Endothelial cell of umbilical vein (primary cell): Measurements from ENCODE around the gene CUX1. TPM values are rescaled to one million over a fixed set of nuclear protein-coding genes. Genes with fewer than 3 reads are reported as not detected.

ENCODE experiments used
- BruUV-seq: library from RNA; stranded (reverse); fragments of 400-500 nt; replicated peaks from 2 replicates; lab custom pipeline; 2021; lab: Mats Ljungman, UMichigan
- CTCF ChIA-PET: fragments of 300-600, 350-600 bp; sonication (Branson Sonifier 250); formaldehyde crosslinking; loops from one replicate; lab custom pipeline; 2021; ENCODE audit warnings: antibody characterized with exemption, inconsistent platforms; lab: Charles Lee
- POLR2A ChIA-PET: fragments of 300-600, 350-600 bp; sonication (Branson Sonifier 250); formaldehyde crosslinking; loops from one replicate; lab custom pipeline; 2021; ENCODE audit warnings: antibody characterized with exemption, inconsistent platforms; lab: Charles Lee
- DNase-seq: peaks from one replicate; pipeline ENCODE4 v3.0.0-alpha.2; 2011; ENCODE audit warnings: low read depth, low spot score
- FAIRE-seq: peaks from 2 replicates; lab custom pipeline; 2011; peaks lifted over from hg19 to GRCh38; lab: Jason Lieb, UNC
- H2AFZ ChIP-seq: 2 replicates; pipeline ENCODE4 v1.6.0; 2012; ENCODE audit warnings: low read depth, low read length, control low read depth, inconsistent platforms
- H3K27ac ChIP-seq: 2 replicates; pipeline ENCODE4 v1.5.1; 2011; ENCODE audit warnings: low read depth, mild to moderate bottlenecking, control low read depth, low read length, moderate library complexity; ENCODE audit not compliant: insufficient read depth
- H3K27me3 ChIP-seq, 2 experiments: 2 replicates each; pipeline versions ENCODE4 v1.6.0 to v1.6.1; 2011; ENCODE audit warnings: low read length in 2 of 2, mixed read lengths in 1 of 2; ENCODE audit not compliant: control insufficient read depth in 2 of 2, insufficient read depth in 2 of 2
- H3K36me3 ChIP-seq, 2 experiments: 2 replicates in 1 of 2; 3 replicates in 1 of 2; pipeline ENCODE4 v1.5.1; 2011; ENCODE audit warnings: low read length in 2 of 2, mild to moderate bottlenecking in 1 of 2, moderate library complexity in 1 of 2; ENCODE audit not compliant: control insufficient read depth in 2 of 2, insufficient read depth in 2 of 2; ENCODE audit errors: extremely low read depth in 1 of 2
- H3K4me1 ChIP-seq: 3 replicates; pipeline ENCODE4 v1.5.1; 2011; ENCODE audit warnings: mild to moderate bottlenecking, low read length; ENCODE audit not compliant: control insufficient read depth, insufficient read depth; ENCODE audit errors: extremely low read depth
- H3K4me2 ChIP-seq: 2 replicates; pipeline ENCODE4 v1.6.1; 2011; ENCODE audit warnings: low read length, control low read depth, mixed read lengths; ENCODE audit not compliant: insufficient read depth
- H3K4me3 ChIP-seq, 3 experiments: fragments of 200-600 bp in 1 of 3; sonication (generic), shearing (Covaris generic) in 1 of 3; replicated peaks in 1 of 3; 2 replicates each; pipeline ENCODE4 v1.5.1; 2011 to 2016; ENCODE audit warnings: control low read depth in 3 of 3, low read length in 3 of 3, mild to moderate bottlenecking in 2 of 3, inconsistent platforms in 1 of 3, low read depth in 1 of 3, moderate library complexity in 1 of 3; ENCODE audit not compliant: insufficient read depth in 1 of 3
- H3K79me2 ChIP-seq: 2 replicates; pipeline ENCODE4 v1.6.0; 2012; ENCODE audit warnings: low read length, inconsistent platforms; ENCODE audit not compliant: control insufficient read depth, insufficient read depth
- H3K9ac ChIP-seq: replicated peaks from 2 replicates; pipeline ENCODE3; 2011; ENCODE audit warnings: low read length, control low read depth; ENCODE audit not compliant: insufficient read depth; ENCODE audit errors: extremely low read depth
- H3K9me1 ChIP-seq: replicated peaks from 3 replicates; pipeline ENCODE4 v1.6.0; 2011; ENCODE audit warnings: mild to moderate bottlenecking, low read length; ENCODE audit not compliant: control insufficient read depth, insufficient read depth; ENCODE audit errors: extremely low read depth
- H3K9me3 ChIP-seq: replicated peaks from 2 replicates; pipeline ENCODE4 v1.5.1; 2012; ENCODE audit warnings: low read length, inconsistent platforms; ENCODE audit not compliant: control insufficient read depth, insufficient read depth
- H4K20me1 ChIP-seq: replicated peaks from 2 replicates; pipeline ENCODE3; 2011; ENCODE audit warnings: mild to moderate bottlenecking, low read length; ENCODE audit not compliant: control insufficient read depth, insufficient read depth; ENCODE audit errors: extremely low read depth
- CTCF ChIP-seq, 2 donors: IDR thresholded peaks; 1 replicate in 1 of 2; 2 replicates in 1 of 2; pipeline ENCODE4 v1.5.1; 2011; ENCODE audit warnings: low read length in 2 of 2, mild to moderate bottlenecking in 2 of 2, moderate library complexity in 2 of 2, control low read depth in 1 of 2, inconsistent platforms in 1 of 2, low read depth in 1 of 2; ENCODE audit not compliant: insufficient read depth in 1 of 2; ENCODE audit errors: extremely low read depth in 1 of 2
- EZH2 ChIP-seq: IDR thresholded peaks from 2 replicates; pipeline ENCODE4 v1.6.1; 2012; ENCODE audit warnings: borderline replicate concordance, low read depth, mild to moderate bottlenecking, moderate library complexity, low read length, inconsistent platforms; ENCODE audit not compliant: severe bottlenecking
- FOS ChIP-seq: IDR thresholded peaks from 2 replicates; pipeline ENCODE4 v1.6.1; 2011; ENCODE audit warnings: mild to moderate bottlenecking, low read length, moderate library complexity, borderline replicate concordance; ENCODE audit not compliant: insufficient read depth
- GATA2 ChIP-seq: IDR thresholded peaks from 2 replicates; pipeline ENCODE4 v1.7.0; 2011; ENCODE audit warnings: low read depth, mild to moderate bottlenecking, moderate library complexity, mixed read lengths, low read length; ENCODE audit not compliant: insufficient read length, insufficient read depth
- JUN ChIP-seq: IDR thresholded peaks from 2 replicates; pipeline ENCODE4 v1.6.1; 2011; ENCODE audit warnings: borderline replicate concordance, low read depth; ENCODE audit not compliant: insufficient read length, insufficient read depth
- MYC ChIP-seq: IDR thresholded peaks from one replicate; pipeline ENCODE4 v1.6.1; 2011; ENCODE audit warnings: mild to moderate bottlenecking, low read depth, low read length
- POLR2A ChIP-seq: IDR thresholded peaks from 2 replicates; pipeline ENCODE4 v1.6.1; 2012; ENCODE audit warnings: low read depth, mild to moderate bottlenecking, control low read depth, low read length
- POLR2AphosphoS5 ChIP-seq: IDR thresholded peaks from 2 replicates; pipeline ENCODE4 v1.6.1; 2012; ENCODE audit warnings: low read depth, mild to moderate bottlenecking, control low read depth, low read length, moderate library complexity; ENCODE audit not compliant: insufficient read depth
- dilution Hi-C: fragments of 300-500 bp; cut with MboI; formaldehyde crosslinking; loops from one replicate; pipeline ENCODE4 v1.15.0; 2019; ENCODE audit warnings: low sequenced_read_pairs; ENCODE audit not compliant: extremely low pct_ligation_motif_present
- intact Hi-C: fragments of 100-400 bp; cut with micrococcal nuclease; formaldehyde crosslinking; loops from one replicate; pipeline ENCODE4 v1.10.0; 2022
- polyA plus RNA-seq, 4 experiments: library from polyadenylated mRNA; depleted of rRNA in 3 of 4; stranded (reverse) in 3 of 4; unstranded in 1 of 4; fragments of >200 nt; gene quantifications; 2 replicates each; pipeline versions ENCODE4 v1.2.1 to v1.2.3, GENCODE V29; 2011 to 2012; ENCODE audit warnings: missing spikeins in 1 of 4
- total RNA-seq: library from RNA; stranded (reverse); gene quantifications from 2 replicates; pipeline ENCODE4 v1.2.3, GENCODE V29; 2021
- TF ChIP-seq, protein P1 (sequence below): IDR thresholded peaks from 2 replicates; pipeline ENCODE4 v1.6.1; 2011; ENCODE audit not compliant: insufficient read depth, insufficient read length

The CUX1 gene
- total and polyA plus RNA-seq, 2 donors (not counting 3 experiments of a cell fraction or from before 2014, with no cell fraction given): 13.8 to 49.8 TPM

DNA sequence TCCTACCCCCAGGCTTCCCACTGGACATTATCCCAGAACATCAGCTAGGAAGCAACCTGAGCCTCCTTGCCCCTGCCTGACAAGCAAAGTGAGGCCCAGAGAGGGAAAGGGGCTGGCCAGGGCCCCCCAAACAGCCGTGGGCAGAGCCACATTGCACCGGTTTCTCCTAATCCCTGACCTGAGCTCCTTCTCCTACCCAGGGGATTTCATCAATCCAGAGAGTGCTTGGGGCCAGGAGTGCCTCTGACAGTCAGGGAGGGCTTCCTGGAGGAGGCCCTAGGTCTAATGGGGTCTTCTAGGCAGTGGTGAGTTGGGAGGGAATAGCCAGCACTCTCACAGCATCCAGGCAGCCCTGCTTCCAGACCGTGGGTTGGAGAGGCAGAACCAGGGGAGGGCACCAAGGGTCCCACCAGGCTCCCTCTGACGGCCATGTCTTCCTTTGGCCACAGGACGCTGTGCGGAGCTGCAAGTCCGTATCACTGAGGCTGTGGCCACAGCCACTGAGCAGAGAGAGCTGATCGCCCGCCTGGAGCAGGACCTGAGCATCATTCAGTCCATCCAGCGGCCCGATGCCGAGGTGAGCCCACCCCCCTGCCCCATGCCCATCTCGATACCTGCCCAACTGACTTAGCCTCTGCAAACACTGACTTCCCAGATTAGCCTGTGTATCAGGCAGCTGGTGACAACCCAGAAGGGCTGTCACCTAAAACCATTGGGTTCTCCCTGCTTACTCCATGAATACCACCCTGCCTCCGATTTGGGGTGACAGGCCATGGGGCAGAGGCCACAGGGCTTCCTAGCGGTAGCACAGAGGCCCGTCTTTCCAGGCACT is 455.7 kb downstream of the CUX1 start:
- Histone ChIP-seq H3K4me1 (no peaks in the 10 kb centered on the region), H3K4me2 (no peak overlapping the region), H2AFZ (no peak overlapping the region), H3K27me3 (no peaks in the 10 kb centered on the region), H3K9me1 (no peaks in the 10 kb centered on the region), H3K9me3 (no peaks in the 10 kb centered on the region), H3K4me3 (no peak overlapping the region), H3K36me3 (no peaks in the 10 kb centered on the region), H4K20me1 (no peaks in the 10 kb centered on the region), H3K9ac (no peak overlapping the region), H3K27ac (no peak overlapping the region), H3K79me2 (no peaks in the 10 kb centered on the region)
- intact Hi-C loops: loop anchor here (1.0 kb wide), 3 partner anchors 585 to 730 kb away; no protein-coding TSS in a partner anchor
- FAIRE-seq: no peak
- dilution Hi-C loops: no loop called here
- DNase-seq: no peak
- ChIA-PET CTCF (interaction anchor here (0.6 to 7.3 kb wide), 14 partner anchors 14 to 764 kb away, joined by 3 to 140 read pairs (median 3); no protein-coding TSS in a partner anchor), POLR2A (no interaction called here)
- TF ChIP-seq, protein P1, sequence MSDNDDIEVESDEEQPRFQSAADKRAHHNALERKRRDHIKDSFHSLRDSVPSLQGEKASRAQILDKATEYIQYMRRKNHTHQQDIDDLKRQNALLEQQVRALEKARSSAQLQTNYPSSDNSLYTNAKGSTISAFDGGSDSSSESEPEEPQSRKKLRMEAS: no peak
- TF ChIP-seq CTCF (IDR thresholded peaks at IDR 0.05; ENCODE audit: extremely low read depth in 1 of 2, insufficient read depth in 1 of 2, low read depth in 1 of 2, low read length in 2 of 2) (no peak), GATA2 (no peak), POLR2AphosphoS5 (no peak), JUN (no peak), FOS (no peak), MYC (no peak), POLR2A (no peak), EZH2 (no peak)
- no TSS peak for BruUV-seq
